ENCODE data around the gene TCEA2. TPM values are rescaled to one million over a fixed set of nuclear protein-coding genes. Genes with fewer than 3 reads are reported as not detected.

The TCEA2 gene
- total RNA-seq, 1 donor from 2014 or later = 42.5 TPM

DNA sequence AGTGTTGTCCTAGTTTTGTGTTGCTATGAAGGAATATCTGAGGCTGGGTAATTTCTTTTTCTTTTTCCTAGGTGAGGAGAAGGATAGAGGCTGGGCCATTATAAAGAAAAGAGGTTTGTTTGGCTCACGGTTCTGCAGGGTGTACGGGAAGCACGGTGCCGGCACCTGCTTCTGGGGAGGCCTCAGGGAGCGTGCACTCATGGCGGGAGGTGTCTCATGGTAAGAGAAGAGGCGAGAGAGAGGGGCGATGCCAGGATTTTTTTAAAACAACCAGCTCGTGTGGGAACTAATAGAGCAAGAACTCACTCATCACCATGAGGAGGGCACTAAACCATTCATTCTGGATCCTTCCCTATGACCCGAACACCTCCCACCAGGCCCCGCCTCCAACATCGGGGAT, 58.6 kb downstream of the TCEA2 start:
- DNase-seq (ENCODE audit: low spot score) = peak; percentile 57

Small RNA genes within 50 kb of the gene (microRNA-seq; reads per million reads assigned to microRNA genes)
- not detected for gene MIR6813 (ENCODE audit: borderline number of aligned reads)

Other genes with a start within 250 kb of the TCEA2 start
- gene ZBTB46, start 231.9 kb upstream of the TCEA2 start, total RNA-seq = 34.7 TPM
- not detected for gene ABHD16B, start 201.7 kb upstream of the TCEA2 start, total RNA-seq
- 114 TPM for gene TPD52L2, start 197.9 kb upstream of the TCEA2 start, total RNA-seq
- gene DNAJC5, start 168.1 kb upstream of the TCEA2 start, total RNA-seq = 50.5 TPM
- 36.0 TPM for gene UCKL1, start 106.8 kb upstream of the TCEA2 start, total RNA-seq
- gene ZNF512B, start 93.3 kb upstream of the TCEA2 start, total RNA-seq = 18.7 TPM
- gene SAMD10, start 83.6 kb upstream of the TCEA2 start, total RNA-seq = 2.9 TPM
- 46.3 TPM for gene PRPF6, start 82.1 kb upstream of the TCEA2 start, total RNA-seq
- gene C20orf204, start 27.0 kb upstream of the TCEA2 start, total RNA-seq = 0.74 TPM
- 70.5 TPM for gene SOX18, start 13.6 kb upstream of the TCEA2 start, total RNA-seq
- gene RGS19, start 16.3 kb downstream of the TCEA2 start, total RNA-seq = 29.0 TPM
- gene OPRL1, start 16.9 kb downstream of the TCEA2 start, total RNA-seq = 1.3 TPM
- not detected for gene LKAAEAR1, start 21.2 kb downstream of the TCEA2 start, total RNA-seq
- not detected for gene NPBWR2, start 44.4 kb downstream of the TCEA2 start, total RNA-seq
- not detected for gene MYT1, start 101.3 kb downstream of the TCEA2 start, total RNA-seq
- gene PCMTD2, start 192.6 kb downstream of the TCEA2 start, total RNA-seq = 33.7 TPM